ENCODE measurements around the gene VTA1. TPM values are rescaled to one million over a fixed set of nuclear protein-coding genes. Genes with fewer than 3 reads are reported as not detected.

VTA1 gene
- total and polyA plus RNA-seq, 2 of the 13 experiments (the other 11 are each of a cell fraction or from before 2014, with no cell fraction given), result 70.7 to 89.1 TPM

- H3K36me3 ChIP-seq (replicated peaks in 1 of 2; ENCODE audit: control insufficient read depth in 1 of 2, insufficient read depth in 2 of 2, low read length in 2 of 2), result peaks cover 9 to 58% of the 10 kb centered on the region in 2 experiments
- H2AFZ ChIP-seq (ENCODE audit: low read length), result no peak overlapping the region
- ChIA-PET POLR2A (no interaction called here), CTCF (ENCODE audit: low intra/inter-chr PET ratio, low total read pairs) (no interaction called here)
- no peak overlapping the region for H3K27ac ChIP-seq (ENCODE audit: extremely low read length, insufficient read depth, low read length)
- H3K4me1 ChIP-seq (ENCODE audit: insufficient read depth, low read length), result peaks cover 17% of the 10 kb centered on the region
- no peak overlapping the region for H3K4me2 ChIP-seq (ENCODE audit: low read depth, low read length)
- WGBS (ENCODE audit: low lambda C conversion rate), result 100% methylated on average over 3 of the region's 3 CpGs
- no peaks in the 10 kb centered on the region for H3K27me3 ChIP-seq (ENCODE audit: control insufficient read depth in 1 of 2, insufficient read depth in 2 of 2, low read length in 2 of 2)
- H3K79me2 ChIP-seq (ENCODE audit: insufficient read depth, low read length), result no peaks in the 10 kb centered on the region
- intact Hi-C loops (cut with micrococcal nuclease; ENCODE audit: unreplicated experiment), result no loop called here
- H3K9me3 ChIP-seq (ENCODE audit: low read length), result no peaks in the 10 kb centered on the region
- H4K20me1 ChIP-seq (ENCODE audit: insufficient read depth, low read length), result no peaks in the 10 kb centered on the region
- TF ChIP-seq FOXO4 (CRISPR knock-in tag; conservative IDR thresholded peaks at IDR 0.05), result no peak
- peak; percentile 50 for TF ChIP-seq RBM22 (optimal IDR thresholded peaks at IDR 0.05; ENCODE audit: low read length)
- no peak for TF ChIP-seq ZNF121 (CRISPR knock-in tag; IDR thresholded peaks at IDR 0.05)
- TF ChIP-seq ZNF343 (CRISPR knock-in tag; IDR thresholded peaks at IDR 0.05), result no peak
- no TSS peak for BruUV-seq (replicated peaks)
- FAIRE-seq, result no peak
- no peak for ATAC-seq
- H3K4me3 ChIP-seq (replicated peaks in 1 of 3; ENCODE audit: insufficient read depth in 1 of 3, low read depth in 2 of 3, low read length in 3 of 3), result no peak overlapping the region
- DNase-seq (ENCODE audit: low spot score), result no peak
- in situ Hi-C loops (cut with HindIII; ENCODE audit: extremely low pct_ligation_motif_present, low pct_unique_long_range_greater_than_20kb), result no loop called here
- no peak overlapping the region for H3K9ac ChIP-seq (ENCODE audit: insufficient read depth, low read depth, low read length)
These were observed 26.9 kb downstream of the VTA1 start for GRCh38 chr6:142173980-142174379.

DNA sequence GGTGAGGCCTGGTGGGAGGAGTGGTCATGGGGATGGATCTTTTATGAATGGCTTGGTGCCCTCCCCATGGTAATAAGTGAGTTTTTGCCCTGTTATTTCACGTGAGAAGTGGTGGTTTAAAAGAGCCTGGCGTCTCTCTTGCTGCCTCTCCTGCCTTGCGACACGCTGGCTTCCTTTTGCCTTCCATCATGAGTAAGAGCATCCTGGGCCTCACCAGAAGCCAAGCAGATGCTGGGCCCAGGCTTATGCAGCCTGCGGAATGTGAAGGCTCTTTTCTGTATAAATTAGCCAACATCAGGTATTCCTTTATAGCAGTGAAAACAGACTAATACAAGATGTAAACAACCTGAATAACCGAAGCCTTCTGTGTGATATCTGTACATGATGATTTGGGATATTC is 27.6 kb downstream of the VTA1 start:
- no peak for ATAC-seq
- CTCF ChIA-PET (ENCODE audit: low intra/inter-chr PET ratio, low total read pairs), result no interaction called here
- over 99% methylated on average over 6 of the region's 6 CpGs for WGBS (ENCODE audit: low lambda C conversion rate)
- no peak overlapping the region for H3K4me3 ChIP-seq (replicated peaks in 1 of 3; ENCODE audit: insufficient read depth in 1 of 3, low read depth in 2 of 3, low read length in 3 of 3)
- H3K9me3 ChIP-seq (ENCODE audit: low read length), result no peaks in the 10 kb centered on the region
- H3K79me2 ChIP-seq (ENCODE audit: insufficient read depth, low read length), result no peaks in the 10 kb centered on the region
- no peak for DNase-seq (ENCODE audit: low spot score)
- H2AFZ ChIP-seq (ENCODE audit: low read length), result no peak overlapping the region
- BruUV-seq (replicated peaks), result no TSS peak
- no peak overlapping the region for H3K4me2 ChIP-seq (ENCODE audit: low read depth, low read length)
- no peak for FAIRE-seq
- no peak overlapping the region for H3K9ac ChIP-seq (ENCODE audit: insufficient read depth, low read depth, low read length)
- POLR2A ChIA-PET, result no interaction called here
- H4K20me1 ChIP-seq (ENCODE audit: insufficient read depth, low read length), result no peaks in the 10 kb centered on the region
- H3K36me3 ChIP-seq (replicated peaks in 1 of 2; ENCODE audit: control insufficient read depth in 1 of 2, insufficient read depth in 2 of 2, low read length in 2 of 2), result peaks cover 9 to 54% of the 10 kb centered on the region in 2 experiments
- H3K27me3 ChIP-seq (ENCODE audit: control insufficient read depth in 1 of 2, insufficient read depth in 2 of 2, low read length in 2 of 2), result no peaks in the 10 kb centered on the region
- H3K27ac ChIP-seq (ENCODE audit: extremely low read length, insufficient read depth, low read length), result no peak overlapping the region
- peaks cover 17% of the 10 kb centered on the region for H3K4me1 ChIP-seq (ENCODE audit: insufficient read depth, low read length)
- intact Hi-C loops (cut with micrococcal nuclease; ENCODE audit: unreplicated experiment), result no loop called here
- in situ Hi-C loops (cut with HindIII; ENCODE audit: extremely low pct_ligation_motif_present, low pct_unique_long_range_greater_than_20kb), result no loop called here
- TF ChIP-seq ZNF816 (CRISPR knock-in tag; IDR thresholded peaks at IDR 0.05; ENCODE audit: borderline replicate concordance) (no peak), ATRX (CRISPR knock-in tag; IDR thresholded peaks at IDR 0.05; ENCODE audit: borderline replicate concordance) (no peak), GPN1 (CRISPR knock-in tag; IDR thresholded peaks at IDR 0.05; ENCODE audit: borderline replicate concordance) (no peak), ZNF747 (CRISPR knock-in tag; IDR thresholded peaks at IDR 0.05; ENCODE audit: borderline replicate concordance) (no peak), GTF2F1 (IDR thresholded peaks at IDR 0.05; ENCODE audit: low read length) (no peak), CREM (IDR thresholded peaks at IDR 0.05) (no peak), CREM (CRISPR knock-in tag; IDR thresholded peaks at IDR 0.05) (no peak), IKZF4 (CRISPR knock-in tag; IDR thresholded peaks at IDR 0.05; ENCODE audit: borderline replicate concordance, low read depth, not compliant biosample characterization) (no peak), SATB2 (CRISPR knock-in tag; IDR thresholded peaks at IDR 0.05) (no peak), ZNF343 (CRISPR knock-in tag; IDR thresholded peaks at IDR 0.05) (no peak), MEF2D (CRISPR knock-in tag; IDR thresholded peaks at IDR 0.05) (no peak), CHD2 (IDR thresholded peaks at IDR 0.05; ENCODE audit: low read depth, low read length) (no peak), PHF20 (CRISPR knock-in tag; IDR thresholded peaks at IDR 0.05) (no peak), RARG (CRISPR knock-in tag; IDR thresholded peaks at IDR 0.05; ENCODE audit: low read depth) (no peak)
- TF ChIP-seq, protein P1, sequence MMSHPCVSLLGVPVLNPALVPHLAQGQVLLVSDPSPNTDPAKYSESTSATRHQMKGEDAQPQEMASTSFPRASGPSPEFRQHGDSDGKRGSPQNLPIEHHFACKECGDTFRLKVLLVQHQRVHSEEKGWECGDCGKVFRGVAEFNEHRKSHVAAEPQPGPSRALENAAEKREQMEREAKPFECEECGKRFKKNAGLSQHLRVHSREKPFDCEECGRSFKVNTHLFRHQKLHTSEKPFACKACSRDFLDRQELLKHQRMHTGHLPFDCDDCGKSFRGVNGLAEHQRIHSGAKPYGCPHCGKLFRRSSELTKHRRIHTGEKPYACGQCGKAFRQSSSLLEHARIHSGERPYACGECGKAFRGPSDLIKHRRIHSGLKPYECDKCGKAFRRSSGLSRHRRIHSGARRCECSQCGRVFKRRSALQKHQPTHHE (CRISPR knock-in tag; IDR thresholded peaks at IDR 0.05; ENCODE audit: borderline replicate concordance), result no peak

Measured in HepG2 (cell line).